Subcutaneous abdominal adipose tissue (tissue), 5 donors: ENCODE results near the gene RAB11FIP3.
"Not testable (repeated sequence)": the region's sequence is repeated elsewhere in the genome, so short reads cannot be mapped to it uniquely, and the experiment has no call there.

Source experiments
- H3K27ac ChIP-seq: one replicate; pipeline ENCODE4 v1.7.0; 2013; ENCODE audit warnings: low read depth, mild to moderate bottlenecking, inconsistent platforms, low read length, moderate library complexity
- H3K27me3 ChIP-seq, 5 donors: one replicate each; pipeline ENCODE4 v1.7.0; 2013; ENCODE audit warnings: low read length in 5 of 5, inconsistent platforms in 1 of 5; ENCODE audit not compliant: control insufficient read depth in 5 of 5, insufficient read depth in 4 of 5
- H3K36me3 ChIP-seq, 5 donors: one replicate each; pipeline ENCODE4 v1.7.0; 2013; ENCODE audit warnings: low read length in 5 of 5; ENCODE audit not compliant: control insufficient read depth in 5 of 5, insufficient read depth in 5 of 5
- H3K4me1 ChIP-seq, 5 donors: one replicate each; pipeline ENCODE4 v1.7.0; 2013; ENCODE audit warnings: low read length in 5 of 5, mild to moderate bottlenecking in 3 of 5, moderate library complexity in 1 of 5; ENCODE audit not compliant: control insufficient read depth in 5 of 5, insufficient read depth in 5 of 5
- H3K4me3 ChIP-seq, 5 donors: one replicate each; pipeline ENCODE4 v1.7.0; 2013; ENCODE audit warnings: low read length in 5 of 5, low read depth in 1 of 5
- H3K9ac ChIP-seq, 5 donors: one replicate each; pipeline ENCODE4 v1.7.0; 2013; ENCODE audit warnings: low read length in 5 of 5, mild to moderate bottlenecking in 4 of 5, moderate library complexity in 3 of 5
- H3K9me3 ChIP-seq, 5 donors: one replicate each; pipeline ENCODE4 v1.7.0; 2013; ENCODE audit warnings: low read length in 5 of 5; ENCODE audit not compliant: control insufficient read depth in 5 of 5
- donor health status: healthy.
- donor health status: healthy.
- donor health status: healthy.
- donor health status: healthy.
- donor health status: healthy.

Gene RAB11FIP3

GRCh38 chr16:380762-381011 is 44.8 kb upstream of the RAB11FIP3 start:
- peak overlapping the region; percentile 38 to 84 (median 74) for H3K9ac ChIP-seq
- peaks cover 0 to 22% (median 16%) of the 10 kb centered on the region in 5 donors for H3K36me3 ChIP-seq
- no peaks in the 10 kb centered on the region for H3K27me3 ChIP-seq
- H3K4me3 ChIP-seq, result peak overlapping the region; percentile 44 to 82 (median 72)
- peaks cover 2 to 43% (median 39%) of the 10 kb centered on the region in 5 donors for H3K4me1 ChIP-seq
- H3K27ac ChIP-seq, result no peak overlapping the region
- H3K9me3 ChIP-seq, result no peaks in the 10 kb centered on the region

- H3K27me3 ChIP-seq, result no peaks in the 10 kb centered on the region
- H3K9me3 ChIP-seq, result no peaks in the 10 kb centered on the region
- peak overlapping the region; percentile 38 to 84 (median 74) for H3K9ac ChIP-seq
- peak overlapping the region; percentile 44 to 82 (median 72) for H3K4me3 ChIP-seq
- H3K27ac ChIP-seq, result no peak overlapping the region
- peaks cover 2 to 43% (median 39%) of the 10 kb centered on the region in 5 donors for H3K4me1 ChIP-seq
- peaks cover 0 to 17% (median 13%) of the 10 kb centered on the region in 5 donors for H3K36me3 ChIP-seq
Measured at GRCh38 chr16:381012-381788, 44.2 kb upstream of the RAB11FIP3 start.

DNA sequence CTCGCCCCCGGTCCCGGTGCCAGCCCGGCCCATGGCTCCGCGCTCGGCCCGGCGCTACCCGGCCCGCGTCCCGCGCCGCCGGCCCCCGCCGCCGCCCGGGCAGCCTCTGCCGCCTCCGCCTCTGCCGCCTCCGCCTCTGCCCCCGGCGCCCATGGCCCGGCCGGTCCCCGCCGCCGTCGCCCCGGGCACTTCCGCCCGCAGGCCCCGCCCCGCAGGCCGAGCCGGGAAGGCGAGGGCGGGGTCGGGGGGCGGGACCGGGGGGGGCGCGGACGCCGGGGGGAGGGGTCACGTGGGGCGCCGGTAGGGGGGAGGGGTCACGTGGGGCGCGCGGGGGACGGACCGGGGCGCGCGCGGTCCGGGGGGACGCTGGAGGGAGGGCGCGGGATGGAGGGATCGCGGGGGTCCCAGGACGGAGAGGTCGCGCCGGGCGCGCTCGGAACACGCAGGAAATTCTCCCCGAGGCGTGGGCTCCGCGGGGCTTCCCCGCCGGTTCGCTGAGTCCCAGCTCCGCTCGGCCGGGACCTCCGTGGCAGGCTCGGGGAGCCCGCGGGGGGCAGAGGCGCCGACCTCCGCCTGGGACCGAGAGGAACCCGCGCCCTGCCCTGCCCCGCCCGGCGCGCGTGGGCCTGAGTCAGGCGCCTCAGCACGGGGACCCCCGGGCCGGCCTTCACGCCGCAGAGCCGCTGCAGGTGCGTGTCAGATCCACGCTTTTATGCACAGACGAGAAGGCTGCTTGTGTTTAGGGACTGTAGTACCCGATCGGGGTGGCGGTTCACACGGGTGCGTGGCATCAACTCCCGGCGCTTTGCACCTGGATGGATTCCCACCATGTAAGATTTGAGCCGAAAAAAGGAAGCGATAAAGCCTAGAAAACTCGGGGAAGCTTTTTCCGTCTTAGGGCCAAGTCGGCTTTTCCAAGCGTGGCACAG is 43.4 kb upstream of the RAB11FIP3 start, which contains the start of gene PGAP6:
TSS of gene PGAP6 (minus strand) at position 190 of the 929 bp plus-strand sequence. CDS start at position 33, 157 bp downstream.
- peaks cover 2 to 43% (median 39%) of the 10 kb centered on the region in 5 donors for H3K4me1 ChIP-seq
- H3K9me3 ChIP-seq, result no peaks in the 10 kb centered on the region
- no peaks in the 10 kb centered on the region for H3K27me3 ChIP-seq
- peak within 1 kb of the TSS; percentile 75 to 83 (median 81) for H3K4me3 ChIP-seq
- H3K27ac ChIP-seq, result peak within 1 kb of the TSS; percentile 41
- peaks cover 0 to 8% (median 4%) of the 10 kb centered on the region in 5 donors for H3K36me3 ChIP-seq
- peak within 1 kb of the TSS; percentile 38 to 84 (median 74) for H3K9ac ChIP-seq

DNA sequence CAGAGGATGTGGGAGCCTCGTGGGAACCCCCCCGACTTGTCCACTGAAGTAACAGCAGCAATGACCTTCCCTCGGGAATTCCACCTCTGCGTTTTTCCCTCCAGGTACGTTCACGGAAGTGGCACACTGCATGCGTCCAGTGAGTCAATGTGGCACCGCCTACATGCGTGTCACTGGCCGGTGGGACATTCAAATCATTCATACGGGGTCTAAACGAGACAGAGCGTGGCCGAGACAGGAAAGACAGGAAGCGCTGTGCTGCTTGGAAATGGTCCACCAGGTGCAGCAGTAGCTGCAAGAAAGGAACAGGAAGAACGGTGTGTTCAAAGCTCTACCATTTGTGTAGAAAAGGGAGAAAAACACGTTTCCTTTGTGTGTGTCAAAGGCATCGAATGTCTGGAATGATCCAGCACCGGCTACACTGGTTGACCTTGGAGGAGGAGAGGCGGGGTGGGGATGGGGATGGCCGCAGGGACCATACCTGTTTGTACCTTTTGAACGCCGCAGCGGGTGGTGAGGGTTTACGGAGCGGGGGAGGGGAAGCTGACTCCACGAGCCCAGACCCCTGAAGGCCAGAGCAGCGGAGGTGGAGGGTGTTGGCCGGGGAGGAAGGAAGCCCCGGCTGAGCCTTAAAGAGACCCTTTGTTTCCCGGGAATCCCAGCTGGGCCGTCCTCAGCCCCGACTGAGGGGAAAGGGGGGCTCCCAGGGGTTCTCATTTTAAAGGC is 42.0 kb upstream of the RAB11FIP3 start:
- H3K4me1 ChIP-seq, result peaks cover 2 to 50% (median 42%) of the 10 kb centered on the region in 5 donors

DNA sequence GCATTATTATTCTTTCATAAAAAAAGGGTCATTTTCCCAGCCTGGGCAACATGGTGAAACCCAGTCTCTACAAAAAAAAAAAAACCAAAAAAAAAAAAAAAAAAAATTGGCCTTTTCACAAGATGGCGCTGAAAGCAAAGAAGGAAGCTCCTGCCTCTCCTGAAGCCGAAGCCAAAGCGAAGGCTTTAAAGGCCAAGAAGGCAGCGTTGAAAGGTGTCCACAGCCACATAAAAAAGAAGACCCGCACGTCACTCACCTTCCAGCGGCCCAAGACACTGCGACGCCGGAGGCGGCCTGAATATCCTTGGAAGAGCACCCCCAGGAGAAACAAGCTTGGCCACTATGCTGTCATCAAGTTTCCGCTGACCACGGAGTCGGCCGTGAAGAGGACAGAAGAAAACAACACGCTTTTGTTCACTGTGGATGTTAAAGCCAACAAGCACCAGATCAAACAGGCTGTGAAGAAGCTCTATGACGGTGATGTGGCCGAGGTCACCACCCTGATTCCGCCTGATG is 38.8 kb upstream of the RAB11FIP3 start:
- no peak overlapping the region for H3K4me3 ChIP-seq
- no peak overlapping the region for H3K9ac ChIP-seq
- H3K36me3 ChIP-seq, result no peaks in the 10 kb centered on the region
- H3K4me1 ChIP-seq, result peaks cover 2 to 35% (median 31%) of the 10 kb centered on the region in 5 donors
- H3K27me3 ChIP-seq, result no peaks in the 10 kb centered on the region
- H3K9me3 ChIP-seq, result peaks cover 0 to 1% (median 0%) of the 10 kb centered on the region in 5 donors
- no peak overlapping the region for H3K27ac ChIP-seq

More for the DNA sequence above, 42.0 kb upstream of the RAB11FIP3 start:
- Histone ChIP-seq H3K9me3 (no peaks in the 10 kb centered on the region), H3K27me3 (no peaks in the 10 kb centered on the region), H3K9ac (peak overlapping the region in 3 of 5 donors; percentile 2 to 76 (median 41)), H3K4me3 (peak overlapping the region; percentile 23 to 83 (median 75)), H3K36me3 (no peaks in the 10 kb centered on the region), H3K27ac (no peak overlapping the region)

GRCh38 chr16:387761-388666 is 37.4 kb upstream of the RAB11FIP3 start:
- H3K27me3 ChIP-seq, H3K9me3 ChIP-seq, H3K9ac ChIP-seq, H3K36me3 ChIP-seq, H3K27ac ChIP-seq: not testable (repeated sequence)
- peak overlapping the region in 4 of 5 donors; percentile 11 to 38 (median 27) for H3K4me3 ChIP-seq
- H3K4me1 ChIP-seq, result peaks cover 2 to 26% (median 23%) of the 10 kb centered on the region in 5 donors

DNA sequence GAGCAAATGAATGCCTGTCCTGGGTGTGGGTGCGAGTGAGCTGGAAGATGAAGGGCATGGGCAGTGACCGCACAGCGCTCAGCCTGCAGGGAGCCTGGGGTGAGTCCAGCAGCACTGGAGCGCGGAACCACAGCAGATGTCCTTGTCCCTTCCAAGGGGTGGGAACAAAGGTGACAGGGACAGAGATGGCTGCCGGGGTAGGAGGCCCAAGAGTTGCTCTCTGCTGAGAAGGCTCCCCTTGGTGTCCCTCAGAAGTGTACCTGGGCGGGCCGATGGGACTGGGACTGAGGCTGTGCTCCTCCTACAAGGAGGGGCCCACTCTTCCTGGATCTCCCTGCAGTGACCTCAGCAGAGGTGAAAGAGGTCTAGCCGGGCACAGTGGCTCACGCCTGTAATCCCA is 36.1 kb upstream of the RAB11FIP3 start:
- Histone ChIP-seq H3K9me3 (peaks cover 0 to 4% (median 3%) of the 10 kb centered on the region in 5 donors), H3K36me3 (no peaks in the 10 kb centered on the region), H3K4me3 (no peak overlapping the region), H3K27ac (no peak overlapping the region), H3K27me3 (no peaks in the 10 kb centered on the region), H3K4me1 (peaks cover 0 to 15% (median 10%) of the 10 kb centered on the region in 5 donors), H3K9ac (no peak overlapping the region)

- Histone ChIP-seq H3K36me3 (no peaks in the 10 kb centered on the region), H3K4me1 (peaks cover 0 to 24% (median 20%) of the 10 kb centered on the region in 5 donors)
Measured at GRCh38 chr16:391885-392335, 33.5 kb upstream of the RAB11FIP3 start.

More at GRCh38 chr16:391885-392335, 33.5 kb upstream of the RAB11FIP3 start:
- no peak overlapping the region for H3K27ac ChIP-seq
- peaks cover 0 to 4% (median 3%) of the 10 kb centered on the region in 5 donors for H3K9me3 ChIP-seq
- H3K9ac ChIP-seq, result no peak overlapping the region
- no peaks in the 10 kb centered on the region for H3K27me3 ChIP-seq
- no peak overlapping the region for H3K4me3 ChIP-seq
